ENCODE results near the gene PRPF6. TPM values are rescaled to one million over a fixed set of nuclear protein-coding genes. Genes with fewer than 3 reads are reported as not detected.

The PRPF6 gene
- total and polyA plus RNA-seq, 2 donors from 2014 or later, result 51.3 to 73.3 TPM

- peaks cover 8 to 75% (median 51%) of the 10 kb centered on the region in 3 donors for H3K36me3 ChIP-seq (ENCODE audit: control insufficient read depth in 2 of 3, insufficient read depth in 3 of 3, low read length in 3 of 3)
- DNase-seq, result no peak
- no peak overlapping the region for H3K9ac ChIP-seq (ENCODE audit: low read length in 3 of 3)
- no peaks in the 10 kb centered on the region for H3K27me3 ChIP-seq (ENCODE audit: control insufficient read depth, insufficient read depth, low read length)
- no peaks in the 10 kb centered on the region for H3K9me3 ChIP-seq (ENCODE audit: control insufficient read depth in 2 of 3, insufficient read depth in 1 of 3, low read length in 3 of 3)
- TF ChIP-seq, protein P1, sequence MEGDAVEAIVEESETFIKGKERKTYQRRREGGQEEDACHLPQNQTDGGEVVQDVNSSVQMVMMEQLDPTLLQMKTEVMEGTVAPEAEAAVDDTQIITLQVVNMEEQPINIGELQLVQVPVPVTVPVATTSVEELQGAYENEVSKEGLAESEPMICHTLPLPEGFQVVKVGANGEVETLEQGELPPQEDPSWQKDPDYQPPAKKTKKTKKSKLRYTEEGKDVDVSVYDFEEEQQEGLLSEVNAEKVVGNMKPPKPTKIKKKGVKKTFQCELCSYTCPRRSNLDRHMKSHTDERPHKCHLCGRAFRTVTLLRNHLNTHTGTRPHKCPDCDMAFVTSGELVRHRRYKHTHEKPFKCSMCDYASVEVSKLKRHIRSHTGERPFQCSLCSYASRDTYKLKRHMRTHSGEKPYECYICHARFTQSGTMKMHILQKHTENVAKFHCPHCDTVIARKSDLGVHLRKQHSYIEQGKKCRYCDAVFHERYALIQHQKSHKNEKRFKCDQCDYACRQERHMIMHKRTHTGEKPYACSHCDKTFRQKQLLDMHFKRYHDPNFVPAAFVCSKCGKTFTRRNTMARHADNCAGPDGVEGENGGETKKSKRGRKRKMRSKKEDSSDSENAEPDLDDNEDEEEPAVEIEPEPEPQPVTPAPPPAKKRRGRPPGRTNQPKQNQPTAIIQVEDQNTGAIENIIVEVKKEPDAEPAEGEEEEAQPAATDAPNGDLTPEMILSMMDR (IDR thresholded peaks at IDR 0.05; ENCODE audit: borderline replicate concordance, extremely low read depth, insufficient read depth), result no peak
- no peak for FAIRE-seq
- no peak overlapping the region for H3K27ac ChIP-seq (ENCODE audit: low read depth in 2 of 2, low read length in 2 of 2)
- no peak overlapping the region for H3K4me3 ChIP-seq (ENCODE audit: low read length in 3 of 3)
- peaks cover 0 to 9% (median 2%) of the 10 kb centered on the region in 3 donors for H3K4me1 ChIP-seq (ENCODE audit: control insufficient read depth in 2 of 3, insufficient read depth in 2 of 3, low read depth in 1 of 3, low read length in 3 of 3)
- intact Hi-C loops (cut with DNase I), result no loop called here
Observed at GRCh38 chr20:64023361-64024140, 42.6 kb downstream of the PRPF6 start.

DNA sequence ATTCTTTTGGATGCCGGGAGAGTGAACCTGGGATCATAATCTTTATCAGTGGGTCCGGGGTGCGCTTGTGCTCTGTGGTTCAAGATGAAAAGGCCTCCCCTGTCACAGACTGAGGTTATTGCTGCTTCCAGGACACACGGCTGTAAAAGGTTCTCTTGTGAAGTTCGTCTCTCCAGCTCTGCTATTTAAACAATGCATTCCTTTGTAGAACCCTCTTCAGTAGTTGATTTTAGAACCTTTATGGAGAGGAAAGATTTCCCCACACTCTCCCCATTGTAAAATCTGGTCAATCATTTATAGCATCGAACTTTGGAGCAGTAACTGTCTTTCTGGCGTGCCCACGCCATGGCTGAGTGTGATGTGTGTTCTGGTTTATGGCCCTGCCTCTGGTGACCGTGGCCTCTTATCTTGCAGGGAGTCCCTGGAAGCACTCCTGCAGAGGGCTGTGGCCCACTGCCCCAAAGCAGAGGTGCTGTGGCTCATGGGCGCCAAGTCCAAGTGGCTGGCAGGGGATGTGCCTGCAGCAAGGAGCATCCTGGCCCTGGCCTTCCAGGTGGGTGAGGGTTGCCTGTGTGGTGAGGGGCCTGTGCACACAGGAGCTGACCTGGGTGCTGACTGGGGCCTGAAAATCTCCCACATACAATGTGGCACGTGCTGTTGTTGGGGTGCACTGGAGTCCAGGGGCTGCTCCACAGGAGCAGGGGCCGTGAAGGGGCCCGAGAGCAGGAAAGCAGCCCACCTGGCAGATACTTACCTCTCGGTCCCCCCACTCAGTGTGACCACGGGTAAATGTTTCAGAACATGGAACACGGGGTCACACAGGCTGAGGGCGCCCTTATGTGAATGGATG is 43.4 kb downstream of the PRPF6 start:
- FAIRE-seq (no peak), DNase-seq (no peak)
- Histone ChIP-seq H3K9me3 (ENCODE audit: control insufficient read depth in 2 of 3, insufficient read depth in 1 of 3, low read length in 3 of 3) (no peaks in the 10 kb centered on the region), H3K27ac (ENCODE audit: low read depth in 2 of 2, low read length in 2 of 2) (no peak overlapping the region), H3K27me3 (ENCODE audit: control insufficient read depth, insufficient read depth, low read length) (no peaks in the 10 kb centered on the region), H3K9ac (ENCODE audit: low read length in 3 of 3) (no peak overlapping the region), H3K4me1 (ENCODE audit: control insufficient read depth in 2 of 3, insufficient read depth in 2 of 3, low read depth in 1 of 3, low read length in 3 of 3) (peaks cover 0 to 9% (median 2%) of the 10 kb centered on the region in 3 donors), H3K4me3 (ENCODE audit: low read length in 3 of 3) (no peak overlapping the region), H3K36me3 (ENCODE audit: control insufficient read depth in 2 of 3, insufficient read depth in 3 of 3, low read length in 3 of 3) (peaks cover 8 to 76% (median 48%) of the 10 kb centered on the region in 3 donors)
- intact Hi-C loops (cut with DNase I), result no loop called here
- TF ChIP-seq, protein P1 (IDR thresholded peaks at IDR 0.05; ENCODE audit: borderline replicate concordance, extremely low read depth, insufficient read depth), result no peak

GRCh38 chr20:64025101-64025825 is 44.3 kb downstream of the PRPF6 start:
- H3K4me1 ChIP-seq (ENCODE audit: control insufficient read depth in 2 of 3, insufficient read depth in 2 of 3, low read depth in 1 of 3, low read length in 3 of 3), result peaks cover 0 to 9% (median 2%) of the 10 kb centered on the region in 3 donors
- no peak for FAIRE-seq
- no peak overlapping the region for H3K4me3 ChIP-seq (ENCODE audit: low read length in 3 of 3)
- DNase-seq, result no peak
- H3K9me3 ChIP-seq (ENCODE audit: control insufficient read depth in 2 of 3, insufficient read depth in 1 of 3, low read length in 3 of 3), result no peaks in the 10 kb centered on the region
- H3K27me3 ChIP-seq (ENCODE audit: control insufficient read depth, insufficient read depth, low read length), result no peaks in the 10 kb centered on the region
- TF ChIP-seq, protein P1 (IDR thresholded peaks at IDR 0.05; ENCODE audit: borderline replicate concordance, extremely low read depth, insufficient read depth), result no peak
- no peak overlapping the region for H3K27ac ChIP-seq (ENCODE audit: low read depth in 2 of 2, low read length in 2 of 2)
- peaks cover 6 to 75% (median 44%) of the 10 kb centered on the region in 3 donors for H3K36me3 ChIP-seq (ENCODE audit: control insufficient read depth in 2 of 3, insufficient read depth in 3 of 3, low read length in 3 of 3)
- intact Hi-C loops (cut with DNase I), result no loop called here
- no peak overlapping the region for H3K9ac ChIP-seq (ENCODE audit: low read length in 3 of 3)
